Measurements from ENCODE around the gene TOR1B.

DNA sequence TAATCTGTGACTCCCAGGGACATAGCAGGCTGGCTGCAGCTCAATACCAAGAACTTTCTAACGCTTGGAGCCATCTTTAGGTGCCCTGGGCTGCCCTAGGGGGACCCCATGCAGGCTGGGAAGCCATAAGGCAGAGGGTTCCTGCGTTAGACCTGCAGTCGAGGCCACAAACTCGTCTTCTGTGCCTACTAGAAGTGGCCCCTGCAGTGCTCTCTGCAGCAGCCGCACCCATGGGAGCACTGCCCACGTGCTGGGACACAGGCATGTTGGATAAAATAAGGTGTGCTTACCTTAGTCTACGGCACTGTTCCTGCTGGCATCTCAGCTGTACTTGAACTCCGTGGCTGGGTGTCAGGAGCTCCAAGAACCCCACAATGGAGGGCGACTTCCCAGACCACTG lies 9.4 kb downstream of the TOR1B start:
- TF ChIP-seq CTCF (IDR thresholded peaks at IDR 0.05; ENCODE audit: low read depth, low read length, poor library complexity, severe bottlenecking) (no peak), EZH2phosphoT487 (IDR thresholded peaks at IDR 0.05; ENCODE audit: borderline replicate concordance, low read length) (no peak)

Measured in DOHH2 (cell line).